ENCODE results near the gene RIMBP2. TPM values are rescaled to one million over a fixed set of nuclear protein-coding genes. Genes with fewer than 3 reads are reported as not detected.

The RIMBP2 gene
- polyA plus RNA-seq, 1 donor (not counting 4 experiments of a cell fraction or from before 2014, with no cell fraction given): 0.16 TPM

DNA sequence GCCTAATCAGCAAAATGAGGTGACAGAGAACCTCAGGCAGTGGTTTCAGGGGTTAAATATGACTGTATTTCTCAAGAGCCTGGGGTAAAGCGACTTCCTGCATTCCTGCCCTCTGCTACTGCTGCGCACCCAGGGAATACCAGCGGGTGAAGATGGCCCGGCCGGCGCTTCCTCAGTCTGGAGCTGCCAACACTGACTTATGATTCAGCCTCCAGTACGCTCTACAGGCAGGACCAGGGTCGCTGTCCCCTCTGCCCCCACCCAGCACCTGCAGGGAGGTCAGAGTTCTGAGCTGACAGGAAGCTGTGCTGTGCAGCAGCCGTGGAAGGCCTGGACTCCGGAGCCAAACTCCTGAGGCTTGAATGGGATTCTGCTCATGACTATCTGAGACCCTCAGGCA lies 250.5 kb downstream of the RIMBP2 start:
- no peaks in the 10 kb centered on the region for H3K36me3 ChIP-seq (ENCODE audit: control insufficient read depth in 2 of 2, extremely low read depth in 1 of 2, insufficient read depth in 2 of 2, low read length in 2 of 2)
- FAIRE-seq (no peak), DNase-seq (ENCODE audit: low read depth, low spot score) (no peak)
- H4K20me1 ChIP-seq (ENCODE audit: control insufficient read depth, extremely low read depth, insufficient read depth, low read length): no peaks in the 10 kb centered on the region
- H3K9me1 ChIP-seq (ENCODE audit: control insufficient read depth, extremely low read depth, insufficient read depth, low read length): no peaks in the 10 kb centered on the region
- no peak overlapping the region for H3K4me3 ChIP-seq (ENCODE audit: control insufficient read depth in 2 of 3, extremely low read depth in 1 of 3, insufficient read depth in 2 of 3, low read depth in 1 of 3, low read length in 3 of 3)
- H2AFZ ChIP-seq (ENCODE audit: control insufficient read depth, low read length): no peak overlapping the region
- H3K27ac ChIP-seq (ENCODE audit: control insufficient read depth, insufficient read depth, low read length): no peak overlapping the region
- peaks cover 9% of the 10 kb centered on the region for H3K9me3 ChIP-seq (ENCODE audit: control insufficient read depth, low read depth, low read length)
- H3K79me2 ChIP-seq (ENCODE audit: control insufficient read depth, insufficient read depth, low read length): no peaks in the 10 kb centered on the region
- H3K9ac ChIP-seq (ENCODE audit: control insufficient read depth, extremely low read depth, insufficient read depth, low read length): no peak overlapping the region
- no peaks in the 10 kb centered on the region for H3K27me3 ChIP-seq (ENCODE audit: control insufficient read depth, extremely low read depth, insufficient read depth, low read length)
- H3K4me1 ChIP-seq (ENCODE audit: control insufficient read depth, extremely low read depth, insufficient read depth, low read length): no peaks in the 10 kb centered on the region
- no peak overlapping the region for H3K4me2 ChIP-seq (ENCODE audit: control insufficient read depth, extremely low read depth, insufficient read depth, low read depth, low read length)
- no peak for TF ChIP-seq EZH2 (IDR thresholded peaks at IDR 0.05; ENCODE audit: low read length)
- TF ChIP-seq, protein P1, sequence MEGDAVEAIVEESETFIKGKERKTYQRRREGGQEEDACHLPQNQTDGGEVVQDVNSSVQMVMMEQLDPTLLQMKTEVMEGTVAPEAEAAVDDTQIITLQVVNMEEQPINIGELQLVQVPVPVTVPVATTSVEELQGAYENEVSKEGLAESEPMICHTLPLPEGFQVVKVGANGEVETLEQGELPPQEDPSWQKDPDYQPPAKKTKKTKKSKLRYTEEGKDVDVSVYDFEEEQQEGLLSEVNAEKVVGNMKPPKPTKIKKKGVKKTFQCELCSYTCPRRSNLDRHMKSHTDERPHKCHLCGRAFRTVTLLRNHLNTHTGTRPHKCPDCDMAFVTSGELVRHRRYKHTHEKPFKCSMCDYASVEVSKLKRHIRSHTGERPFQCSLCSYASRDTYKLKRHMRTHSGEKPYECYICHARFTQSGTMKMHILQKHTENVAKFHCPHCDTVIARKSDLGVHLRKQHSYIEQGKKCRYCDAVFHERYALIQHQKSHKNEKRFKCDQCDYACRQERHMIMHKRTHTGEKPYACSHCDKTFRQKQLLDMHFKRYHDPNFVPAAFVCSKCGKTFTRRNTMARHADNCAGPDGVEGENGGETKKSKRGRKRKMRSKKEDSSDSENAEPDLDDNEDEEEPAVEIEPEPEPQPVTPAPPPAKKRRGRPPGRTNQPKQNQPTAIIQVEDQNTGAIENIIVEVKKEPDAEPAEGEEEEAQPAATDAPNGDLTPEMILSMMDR (optimal IDR thresholded peaks at IDR 0.05 in 1 of 3, IDR thresholded peaks at IDR 0.05 in 1 of 3, conservative IDR thresholded peaks at IDR 0.05 in 1 of 3; ENCODE audit: extremely low read depth in 1 of 3, insufficient read depth in 2 of 3, low read length in 3 of 3): no peak
- dilution Hi-C loops (cut with MboI; ENCODE audit: extremely low pct_ligation_motif_present, low sequenced_read_pairs): no loop called here

DNA sequence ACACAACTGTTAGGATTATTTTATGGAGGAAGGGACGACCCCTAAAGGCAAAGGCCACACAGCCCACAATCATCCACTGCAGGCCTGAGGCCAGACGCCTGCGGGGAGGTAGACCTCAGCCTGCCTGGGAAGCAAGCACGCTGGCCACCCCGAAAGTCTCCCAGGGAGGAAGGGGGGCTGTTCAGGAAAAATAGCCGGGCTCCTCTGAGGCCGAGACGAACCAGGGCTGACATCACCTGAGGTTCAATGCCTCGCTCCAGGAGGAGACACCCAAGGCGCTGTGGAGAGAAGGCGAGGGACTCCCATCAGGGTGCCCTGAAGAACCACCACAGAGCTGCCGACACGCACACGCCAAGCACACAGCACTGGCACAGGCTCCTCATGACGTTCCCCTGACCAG lies 251.1 kb downstream of the RIMBP2 start:
- DNase-seq (ENCODE audit: low read depth, low spot score) (no peak), FAIRE-seq (no peak)
- dilution Hi-C loops (cut with MboI; ENCODE audit: extremely low pct_ligation_motif_present, low sequenced_read_pairs): no loop called here
- TF ChIP-seq, protein P1 (optimal IDR thresholded peaks at IDR 0.05 in 1 of 3, IDR thresholded peaks at IDR 0.05 in 1 of 3, conservative IDR thresholded peaks at IDR 0.05 in 1 of 3; ENCODE audit: extremely low read depth in 1 of 3, insufficient read depth in 2 of 3, low read length in 3 of 3): no peak
- no peak for TF ChIP-seq EZH2 (IDR thresholded peaks at IDR 0.05; ENCODE audit: low read length)
- Histone ChIP-seq H3K9me3 (ENCODE audit: control insufficient read depth, low read depth, low read length) (peaks cover 9% of the 10 kb centered on the region), H3K36me3 (ENCODE audit: control insufficient read depth in 2 of 2, extremely low read depth in 1 of 2, insufficient read depth in 2 of 2, low read length in 2 of 2) (no peaks in the 10 kb centered on the region), H3K9ac (ENCODE audit: control insufficient read depth, extremely low read depth, insufficient read depth, low read length) (no peak overlapping the region), H3K27ac (ENCODE audit: control insufficient read depth, insufficient read depth, low read length) (no peak overlapping the region), H3K4me3 (ENCODE audit: control insufficient read depth in 2 of 3, extremely low read depth in 1 of 3, insufficient read depth in 2 of 3, low read depth in 1 of 3, low read length in 3 of 3) (no peak overlapping the region), H3K27me3 (ENCODE audit: control insufficient read depth, extremely low read depth, insufficient read depth, low read length) (no peaks in the 10 kb centered on the region), H3K4me2 (ENCODE audit: control insufficient read depth, extremely low read depth, insufficient read depth, low read depth, low read length) (no peak overlapping the region), H3K9me1 (ENCODE audit: control insufficient read depth, extremely low read depth, insufficient read depth, low read length) (no peaks in the 10 kb centered on the region), H2AFZ (ENCODE audit: control insufficient read depth, low read length) (no peak overlapping the region), H3K79me2 (ENCODE audit: control insufficient read depth, insufficient read depth, low read length) (no peaks in the 10 kb centered on the region), H3K4me1 (ENCODE audit: control insufficient read depth, extremely low read depth, insufficient read depth, low read length) (no peaks in the 10 kb centered on the region), H4K20me1 (ENCODE audit: control insufficient read depth, extremely low read depth, insufficient read depth, low read length) (no peaks in the 10 kb centered on the region)
